Vagina (tissue), 2 donors: Measurements from ENCODE around the gene CNMD.

Source experiments
- CTCF ChIP-seq, 3 experiments: fragments of 450-650 bp in 2 of 3; fragments of 200-600 bp in 1 of 3; sonication (generic) in 1 of 3; IDR thresholded peaks; one replicate each; pipeline ENCODE4 v1.5.1; 2017 to 2019; ENCODE audit warnings: antibody characterized with exemption in 3 of 3, mild to moderate bottlenecking in 2 of 3, moderate library complexity in 2 of 3
- POLR2AphosphoS5 ChIP-seq, 2 donors: sonication (generic); formaldehyde crosslinking; IDR thresholded peaks; one replicate each; pipeline ENCODE4 v1.9.0; 2017; ENCODE audit warnings: antibody characterized with exemption in 2 of 2, mild to moderate bottlenecking in 2 of 2, low read depth in 1 of 2; ENCODE audit not compliant: insufficient read depth in 1 of 2

DNA sequence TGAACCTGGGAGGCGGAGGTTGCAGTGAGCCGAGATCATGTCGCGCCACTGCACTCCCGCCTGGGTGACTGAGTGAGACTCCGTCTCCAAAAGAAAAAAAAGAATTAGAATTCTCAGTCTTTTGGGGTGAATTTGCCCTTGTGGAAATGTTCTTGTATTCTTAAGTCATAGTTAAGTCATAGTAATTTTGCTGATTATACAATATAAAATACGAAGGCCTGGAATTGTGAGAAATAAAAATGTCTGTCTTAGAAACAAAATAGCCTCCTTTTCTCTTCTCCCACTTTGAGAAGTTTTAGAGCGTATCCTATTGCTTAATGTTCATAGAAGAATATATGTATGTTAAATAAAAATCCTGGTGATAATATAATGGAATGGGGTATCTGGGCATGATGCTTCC lies 68.9 kb downstream of the CNMD start:
- TF ChIP-seq CTCF (IDR thresholded peaks at IDR 0.05) (no peak), POLR2AphosphoS5 (IDR thresholded peaks at IDR 0.05; ENCODE audit: insufficient read depth in 1 of 2, low read depth in 1 of 2) (no peak)
